GM19328 (cell line): ENCODE data around the gene RAI14.

Source experiments
- ATAC-seq: cut with Tn5 transposase; IDR thresholded peaks from one replicate; pipeline ENCODE4 v1.9.1; 2021; ENCODE audit warnings: mild to moderate bottlenecking, moderate library complexity; ENCODE audit not compliant: unreplicated experiment

The RAI14 gene

DNA sequence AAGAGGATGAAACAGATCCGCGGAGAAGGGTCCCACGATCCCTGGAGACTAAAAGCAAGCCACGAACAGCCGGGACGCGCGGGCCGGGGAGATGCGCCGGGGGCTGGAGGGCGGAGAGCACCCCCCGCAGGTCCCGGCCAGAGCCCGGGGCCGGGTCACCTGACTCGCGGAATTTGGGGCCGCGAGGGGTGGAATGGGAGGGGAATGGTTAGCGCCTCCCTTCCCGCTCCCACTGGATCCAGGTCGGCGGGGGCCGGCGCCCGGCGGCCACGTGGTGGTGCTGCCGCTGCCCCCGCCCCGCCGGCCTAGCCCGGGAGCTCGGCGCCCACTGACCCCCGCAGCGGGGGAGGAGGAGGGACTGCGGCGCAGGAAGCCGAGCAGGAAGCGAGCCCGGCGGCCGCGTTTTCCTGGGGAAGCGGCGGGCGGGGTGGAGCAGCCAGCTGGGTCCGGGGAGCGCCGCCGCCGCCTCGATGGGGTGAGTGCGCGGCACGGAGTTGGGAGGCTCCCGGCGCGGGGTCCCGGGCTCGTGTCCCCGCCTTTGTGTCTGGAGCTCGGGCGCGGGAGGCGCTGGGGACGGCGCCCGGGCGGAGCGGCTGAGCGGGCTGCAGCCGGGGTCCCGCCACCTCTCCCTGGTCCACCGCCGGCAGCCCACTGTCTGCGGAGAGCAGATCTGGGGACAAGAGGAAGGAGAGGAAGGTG lies at the start of gene RAI14:
RAI14 (plus strand) TSS at position 328 of the 699 bp plus-strand sequence. CDS start 30,592 bp downstream, outside the sequence.
- ATAC-seq, result no peak

- no peak for ATAC-seq
Observed at GRCh38 chr5:34608368-34608767, 47.8 kb upstream of the RAI14 start.

GRCh38 chr5:34608859-34609648 lies 47.1 kb upstream of the RAI14 start:
- no peak for ATAC-seq

- no peak for ATAC-seq
Observed at GRCh38 chr5:34609951-34610441, 46.1 kb upstream of the RAI14 start.

DNA sequence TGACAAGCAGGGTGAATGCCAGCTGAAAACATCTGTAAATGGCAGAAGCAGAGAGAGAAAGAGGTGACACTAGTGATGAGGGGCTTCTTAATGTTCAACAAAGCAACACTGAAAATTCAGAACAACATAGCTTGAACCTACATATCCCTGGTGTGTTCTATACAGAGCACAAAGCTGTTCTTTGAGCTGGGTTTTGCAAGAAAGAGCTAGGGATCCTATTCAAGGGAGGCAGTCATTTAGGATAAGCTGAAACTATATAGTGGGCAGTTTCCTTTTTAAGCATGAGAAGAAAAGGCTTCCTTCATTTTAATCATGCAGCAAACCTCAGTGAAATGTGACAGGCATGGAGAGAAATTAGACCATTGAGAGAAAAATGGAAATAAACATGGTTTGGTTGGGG lies 45.6 kb upstream of the RAI14 start:
- no peak for ATAC-seq

- ATAC-seq, result no peak
Observed at GRCh38 chr5:34611464-34612415, 44.4 kb upstream of the RAI14 start.

DNA sequence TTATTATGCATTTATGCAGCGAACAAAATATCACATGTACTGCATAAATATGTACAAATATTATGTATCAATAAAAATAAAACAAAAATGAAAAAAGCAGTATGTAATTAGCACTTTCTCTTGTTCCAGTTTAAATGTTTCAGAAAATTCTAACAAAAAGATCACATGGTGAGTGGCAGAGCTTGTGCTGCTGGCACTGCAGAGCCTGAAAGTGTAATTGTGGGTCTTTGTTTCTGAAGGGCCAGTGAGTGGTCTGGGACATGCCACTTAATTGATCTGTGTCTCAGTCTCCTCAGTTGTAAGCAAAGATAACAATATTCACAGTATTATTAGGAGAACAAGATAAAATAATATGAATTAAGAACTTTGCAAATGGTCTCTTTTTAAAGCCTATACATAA lies 39.5 kb upstream of the RAI14 start:
- no peak for ATAC-seq

- ATAC-seq, result no peak
Observed at GRCh38 chr5:34618371-34619065, 37.6 kb upstream of the RAI14 start.

DNA sequence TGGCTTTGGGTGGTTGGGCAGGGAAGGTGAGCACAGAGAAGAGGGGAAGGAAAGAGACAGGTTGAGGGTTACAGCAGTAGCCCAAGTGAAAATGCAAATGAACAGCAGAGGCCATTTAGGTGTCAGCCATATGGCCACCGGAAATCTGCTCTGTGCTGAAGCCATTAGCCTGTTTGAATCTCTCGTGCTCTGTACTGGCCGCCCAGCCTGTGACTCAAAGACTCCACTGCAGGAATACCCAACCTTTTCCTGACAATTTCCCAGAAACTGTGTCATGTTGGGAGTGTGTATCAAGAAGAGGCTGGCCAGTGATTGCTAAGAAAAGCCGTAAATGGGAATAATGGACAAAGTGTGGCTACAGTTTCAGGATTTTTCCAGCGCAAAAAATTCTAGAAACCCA lies 35.9 kb upstream of the RAI14 start:
- no peak for ATAC-seq

DNA sequence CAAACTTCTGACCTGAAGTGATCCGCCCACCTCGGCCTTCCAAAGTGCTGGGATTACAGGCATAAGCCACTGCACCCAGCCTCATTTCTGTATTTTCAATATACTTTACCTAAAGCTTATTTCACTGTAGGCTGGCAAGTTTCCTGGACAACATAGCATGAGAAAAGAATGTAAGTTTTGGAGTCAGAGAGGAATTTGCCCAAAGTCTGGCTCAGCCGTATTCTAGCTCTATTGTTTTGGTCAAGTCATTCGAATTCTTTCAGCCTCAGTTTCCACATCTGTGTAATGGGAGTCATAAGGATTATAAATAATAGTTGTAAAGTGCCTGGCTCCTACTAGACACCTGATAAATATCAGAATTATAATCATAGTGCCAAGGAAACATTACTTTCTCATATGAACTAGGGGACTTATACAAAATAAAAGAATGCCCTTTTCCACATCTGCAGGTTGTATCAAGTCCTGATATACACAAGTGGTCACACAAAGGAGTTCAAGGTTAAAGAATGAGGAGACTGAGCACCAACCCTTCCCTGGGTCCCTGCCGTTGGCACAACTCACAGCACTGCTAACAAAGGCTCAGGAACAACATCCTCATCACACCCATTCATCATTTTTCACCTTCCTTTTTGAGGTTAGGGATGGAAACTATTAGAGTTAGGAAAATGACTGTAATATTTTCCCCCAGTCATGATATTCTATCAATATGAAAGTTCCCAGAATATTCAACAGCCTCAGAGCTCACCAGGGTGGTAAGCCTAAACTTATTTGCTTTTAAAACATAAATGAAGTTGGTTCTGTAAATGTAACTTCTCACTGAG lies 34.6 kb upstream of the RAI14 start:
- no peak for ATAC-seq

DNA sequence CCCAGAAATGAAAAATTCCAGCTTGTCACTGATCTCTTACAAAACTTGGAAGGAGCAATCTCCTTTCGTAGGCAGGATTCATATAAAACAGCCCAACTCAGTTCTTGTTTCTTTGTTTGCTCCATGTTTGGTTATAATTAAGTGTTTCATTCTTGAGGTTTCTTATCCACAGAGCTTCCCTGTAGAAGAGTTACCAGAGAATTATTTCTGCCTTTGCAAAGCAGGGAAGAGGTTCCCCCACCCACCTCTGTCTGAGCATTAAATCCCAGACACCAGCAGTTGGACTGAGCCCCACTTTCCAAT lies 34.1 kb upstream of the RAI14 start:
- no peak for ATAC-seq

GRCh38 chr5:34624691-34625090 lies 31.4 kb upstream of the RAI14 start:
- no peak for ATAC-seq

DNA sequence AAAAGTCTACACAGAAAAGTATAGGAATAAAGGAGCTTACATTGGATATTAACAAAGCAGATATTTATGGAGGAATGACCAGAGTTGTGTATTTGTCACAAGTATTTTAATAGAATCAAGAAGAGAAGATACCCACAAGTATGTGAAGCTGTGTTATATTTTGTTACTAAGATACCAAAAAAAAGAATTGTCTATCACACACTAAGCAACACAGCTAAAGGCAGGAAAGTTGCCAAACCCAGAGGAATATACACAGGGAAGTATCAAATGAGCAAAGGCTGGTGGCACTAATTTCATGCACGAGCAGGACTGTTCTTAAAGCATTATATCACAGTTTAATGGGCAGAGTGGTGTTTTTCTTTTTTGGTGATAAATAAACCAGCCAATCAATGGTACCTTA lies 30.9 kb upstream of the RAI14 start:
- no peak for ATAC-seq

GRCh38 chr5:34626036-34626435 lies 30.1 kb upstream of the RAI14 start:
- no peak for ATAC-seq

DNA sequence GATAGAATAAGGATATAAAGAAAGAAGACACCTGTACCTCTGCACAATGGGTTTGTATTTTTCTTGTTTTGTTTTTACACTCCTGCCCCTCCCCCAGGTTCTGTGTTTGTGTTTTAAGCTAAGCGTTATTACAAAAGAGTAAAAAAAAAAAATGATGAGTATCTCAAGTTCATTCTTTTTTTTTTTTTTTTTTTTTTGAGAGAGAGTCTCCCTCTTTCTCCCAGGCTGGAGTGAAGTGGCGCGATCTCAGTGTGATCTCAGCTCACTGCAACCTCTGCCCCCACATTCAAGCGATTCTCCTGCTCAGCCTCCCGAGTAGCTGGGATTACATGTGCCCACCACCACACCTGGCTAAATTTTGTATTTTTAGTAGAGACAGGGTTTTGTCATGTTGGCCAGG lies 29.4 kb upstream of the RAI14 start:
- no peak for ATAC-seq

DNA sequence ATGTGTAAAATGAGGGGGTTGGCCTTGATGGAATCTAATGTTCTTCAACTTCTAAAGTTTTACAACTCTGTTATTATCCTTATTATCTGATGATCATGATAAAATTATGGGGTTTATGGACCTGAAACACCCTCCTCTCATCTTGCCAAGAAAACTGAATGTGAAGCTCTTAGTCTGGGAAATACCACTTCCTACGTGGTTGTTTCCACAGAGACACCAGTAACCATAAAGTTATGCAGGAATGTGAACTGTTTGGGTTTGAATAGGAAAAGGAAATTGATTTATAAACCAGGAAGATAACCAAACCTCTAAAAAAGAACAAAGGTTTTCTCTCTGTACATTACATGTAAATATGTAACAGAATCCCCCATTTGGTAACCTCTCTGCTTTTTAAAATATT lies 28.3 kb upstream of the RAI14 start:
- no peak for ATAC-seq

DNA sequence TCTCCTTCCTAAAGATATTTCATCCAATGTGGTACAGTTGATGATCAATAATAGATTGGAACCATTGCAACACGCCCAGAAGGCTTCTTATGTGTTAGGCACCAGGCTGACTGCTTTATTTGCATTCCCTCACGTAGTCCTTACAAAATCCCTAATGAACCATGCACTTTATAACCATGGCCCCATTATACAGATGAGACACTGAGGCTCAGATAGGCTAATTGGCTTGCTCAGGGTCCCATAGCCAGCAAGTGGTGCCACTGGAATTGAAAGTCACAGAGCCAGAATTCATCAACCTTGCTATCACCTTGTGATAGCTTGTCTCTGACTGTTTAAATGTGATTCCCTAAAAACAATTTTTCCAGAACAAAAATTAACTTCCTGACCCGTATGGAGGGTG lies 27.8 kb upstream of the RAI14 start:
- ATAC-seq, result no peak

DNA sequence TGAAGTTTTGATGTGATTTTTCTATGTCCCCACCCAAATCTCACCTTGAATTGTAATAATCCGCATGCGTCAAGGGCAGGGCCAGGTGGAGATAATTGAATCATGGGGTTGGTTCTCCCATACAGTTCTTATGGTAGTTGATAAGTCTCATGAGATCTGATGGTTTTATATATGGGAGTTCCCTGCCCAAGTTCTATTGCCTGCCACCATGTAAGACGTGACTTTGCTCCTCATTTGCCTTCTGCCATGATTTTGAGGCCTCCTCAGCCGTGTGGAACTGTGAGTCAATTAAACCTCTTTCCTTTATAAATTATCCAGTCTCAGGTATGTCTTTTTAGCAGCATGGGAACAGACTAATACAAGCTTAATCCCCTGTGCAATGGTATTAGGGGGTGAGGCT lies 25.5 kb upstream of the RAI14 start:
- no peak for ATAC-seq

- no peak for ATAC-seq
Observed at GRCh38 chr5:34632807-34633422, 23.2 kb upstream of the RAI14 start.
